PC-9 (cell line): Measurements from ENCODE around the gene PDE6B.

Source experiments
- CTCF ChIP-seq: fragments of 200-600 bp; sonication (generic); conservative IDR thresholded peaks from 2 replicates; pipeline ENCODE4 v1.6.1; 2017; ENCODE audit warnings: mixed run types, antibody characterized with exemption, mild to moderate bottlenecking, moderate library complexity
- EZH2 ChIP-seq: fragments of 200-600 bp; sonication (generic); IDR thresholded peaks from 2 replicates; pipeline ENCODE4 v1.8.0; 2017; ENCODE audit warnings: antibody characterized with exemption, low read depth

DNA sequence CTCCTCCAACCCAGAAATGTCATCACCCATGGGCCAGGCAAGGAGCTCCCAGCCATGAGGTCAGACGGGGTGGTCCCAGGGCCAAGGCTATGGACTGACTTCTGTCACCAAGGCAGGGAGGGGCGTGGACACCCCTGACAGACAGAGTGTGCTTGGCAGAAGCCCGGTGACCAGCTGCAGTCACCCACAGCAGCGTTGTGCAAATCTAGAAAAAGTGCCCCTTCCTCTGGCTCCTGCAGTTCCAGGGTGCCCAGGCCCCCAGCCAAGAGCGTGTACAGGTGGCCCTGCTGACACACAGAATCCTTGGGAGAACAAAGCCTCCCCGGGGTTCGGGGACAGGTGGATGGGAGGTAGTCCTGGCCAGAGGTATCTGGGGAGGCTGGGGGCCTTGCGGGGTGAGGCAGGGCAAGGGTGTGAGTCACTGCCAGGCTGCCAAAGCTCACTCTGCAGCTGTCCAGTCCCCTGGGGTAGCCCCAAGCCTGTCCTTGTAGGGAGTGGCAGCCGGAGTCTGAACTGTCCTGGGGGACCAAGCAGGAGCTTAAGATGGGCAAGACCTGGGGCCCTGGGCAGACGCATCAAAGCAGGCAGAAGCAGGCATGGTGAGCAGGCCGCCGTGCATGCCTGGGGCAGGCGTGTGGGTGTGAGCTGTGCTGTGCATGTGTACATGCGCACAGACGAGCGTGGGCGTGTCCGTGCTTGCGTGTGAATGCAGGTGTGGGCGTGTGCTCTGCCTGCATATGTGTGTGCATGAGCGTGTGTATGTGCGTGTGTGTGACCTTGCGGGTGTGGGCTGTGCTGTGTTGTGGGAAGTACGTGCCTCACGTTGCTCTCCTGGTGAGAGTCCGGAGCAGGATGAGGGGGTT is 52.3 kb downstream of the PDE6B start:
- no peak for TF ChIP-seq CTCF
- no peak for TF ChIP-seq EZH2
